SJCRH30 (cell line): Measurements from ENCODE around the gene NUP85. TPM values are rescaled to one million over a fixed set of nuclear protein-coding genes. Genes with fewer than 3 reads are reported as not detected.

Experiments used
- DNase-seq, 2 experiments: peaks; one replicate each; pipeline ENCODE4 v3.0.0-alpha.2; 2015 to 2020
- H3K27ac ChIP-seq: fragments of 250-450 bp; sonication (Bioruptor Pico); 2 replicates; pipeline ENCODE4 v1.5.1; 2020; ENCODE audit warnings: mild to moderate bottlenecking, moderate library complexity
- H3K27me3 ChIP-seq: fragments of 250-450 bp; sonication (Bioruptor Pico); 2 replicates; pipeline ENCODE4 v1.5.1; 2020; ENCODE audit warnings: mild to moderate bottlenecking, moderate library complexity
- H3K36me3 ChIP-seq: fragments of 250-450 bp; sonication (Bioruptor Pico); 2 replicates; pipeline ENCODE4 v1.5.1; 2020; ENCODE audit warnings: mild to moderate bottlenecking, moderate library complexity
- H3K4me1 ChIP-seq: fragments of 250-450 bp; sonication (Bioruptor Pico); 2 replicates; pipeline ENCODE4 v1.5.1; 2020; ENCODE audit warnings: mild to moderate bottlenecking, moderate library complexity
- H3K4me3 ChIP-seq: fragments of 250-450 bp; sonication (Bioruptor Pico); 2 replicates; pipeline ENCODE4 v1.5.1; 2020; ENCODE audit warnings: mild to moderate bottlenecking, moderate library complexity
- H3K9me3 ChIP-seq: fragments of 250-450 bp; sonication (Bioruptor Pico); replicated peaks from 2 replicates; pipeline ENCODE4 v1.5.1; 2020; ENCODE audit warnings: mild to moderate bottlenecking, moderate library complexity
- total RNA-seq: library from RNA; depleted of rRNA; stranded (reverse); fragments of >200 nt; shearing (Covaris generic); gene quantifications from 2 replicates; pipeline ENCODE4 v1.2.3, GENCODE V29; 2014

NUP85 gene
- total RNA-seq, 1 experiment from 2014 or later = 103 TPM

GRCh38 chr17:75263055-75263454, 57.6 kb downstream of the NUP85 start:
- H3K4me1 ChIP-seq = peaks cover 6% of the 10 kb centered on the region
- no peaks in the 10 kb centered on the region for H3K27me3 ChIP-seq
- no peaks in the 10 kb centered on the region for H3K9me3 ChIP-seq
- no peak overlapping the region for H3K27ac ChIP-seq
- peaks cover 21% of the 10 kb centered on the region for H3K36me3 ChIP-seq
- DNase-seq = no peak
- H3K4me3 ChIP-seq = no peak overlapping the region; the same call in 1 of the 2 replicates

DNA sequence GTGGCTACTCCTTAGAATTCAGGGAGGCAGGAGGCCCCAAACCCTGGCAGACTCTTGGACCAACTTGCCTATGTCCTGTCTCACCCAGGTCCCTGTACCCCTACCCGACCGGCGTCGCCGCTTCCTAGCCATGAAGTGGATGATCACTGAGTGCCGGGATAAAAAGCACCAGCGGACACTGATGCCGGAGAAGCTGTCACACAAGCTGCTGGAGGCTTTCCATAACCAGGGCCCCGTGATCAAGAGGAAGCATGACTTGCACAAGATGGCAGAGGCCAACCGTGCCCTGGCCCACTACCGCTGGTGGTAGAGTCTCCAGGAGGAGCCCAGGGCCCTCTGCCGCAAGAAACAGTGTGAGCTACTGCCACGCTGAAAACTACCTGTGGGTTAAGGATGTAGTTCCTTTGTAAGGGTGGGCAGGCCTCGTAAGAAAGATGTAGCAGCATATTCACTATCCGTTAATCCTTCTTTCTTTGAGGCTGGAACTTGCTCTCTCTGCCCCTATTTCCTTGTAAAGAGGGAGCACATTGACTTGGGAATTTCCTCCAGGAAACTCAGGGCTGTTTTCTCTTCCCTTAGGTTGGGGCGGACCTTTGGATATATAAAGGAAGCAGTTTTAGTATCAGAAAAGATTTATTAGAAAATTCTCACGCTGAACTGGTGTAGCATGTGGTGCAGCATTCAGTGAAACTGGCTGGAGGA, 60.3 kb downstream of the NUP85 start:
- no peak overlapping the region for H3K27ac ChIP-seq
- H3K4me1 ChIP-seq = peaks cover 5% of the 10 kb centered on the region; the same call in 1 of the 2 replicates
- H3K27me3 ChIP-seq = no peaks in the 10 kb centered on the region
- H3K36me3 ChIP-seq = peaks cover 21% of the 10 kb centered on the region
- H3K9me3 ChIP-seq = no peaks in the 10 kb centered on the region
- no peak for DNase-seq
- no peak overlapping the region for H3K4me3 ChIP-seq

GRCh38 chr17:75266316-75267152, 61.1 kb downstream of the NUP85 start:
- Histone ChIP-seq H3K9me3 (no peaks in the 10 kb centered on the region), H3K36me3 (peaks cover 21% of the 10 kb centered on the region), H3K4me3 (no peak overlapping the region), H3K27ac (no peak overlapping the region), H3K4me1 (peaks cover 5% of the 10 kb centered on the region; the same call in 1 of the 2 replicates), H3K27me3 (no peaks in the 10 kb centered on the region)
- DNase-seq = no peak

- no peak overlapping the region for H3K4me3 ChIP-seq
- peaks cover 5% of the 10 kb centered on the region; the same call in 1 of the 2 replicates for H3K4me1 ChIP-seq
- no peak overlapping the region for H3K27ac ChIP-seq
- H3K9me3 ChIP-seq = no peaks in the 10 kb centered on the region
- no peak for DNase-seq
- no peaks in the 10 kb centered on the region for H3K27me3 ChIP-seq
- H3K36me3 ChIP-seq = peaks cover 21% of the 10 kb centered on the region
Measured at GRCh38 chr17:75267153-75267410, 61.6 kb downstream of the NUP85 start.

DNA sequence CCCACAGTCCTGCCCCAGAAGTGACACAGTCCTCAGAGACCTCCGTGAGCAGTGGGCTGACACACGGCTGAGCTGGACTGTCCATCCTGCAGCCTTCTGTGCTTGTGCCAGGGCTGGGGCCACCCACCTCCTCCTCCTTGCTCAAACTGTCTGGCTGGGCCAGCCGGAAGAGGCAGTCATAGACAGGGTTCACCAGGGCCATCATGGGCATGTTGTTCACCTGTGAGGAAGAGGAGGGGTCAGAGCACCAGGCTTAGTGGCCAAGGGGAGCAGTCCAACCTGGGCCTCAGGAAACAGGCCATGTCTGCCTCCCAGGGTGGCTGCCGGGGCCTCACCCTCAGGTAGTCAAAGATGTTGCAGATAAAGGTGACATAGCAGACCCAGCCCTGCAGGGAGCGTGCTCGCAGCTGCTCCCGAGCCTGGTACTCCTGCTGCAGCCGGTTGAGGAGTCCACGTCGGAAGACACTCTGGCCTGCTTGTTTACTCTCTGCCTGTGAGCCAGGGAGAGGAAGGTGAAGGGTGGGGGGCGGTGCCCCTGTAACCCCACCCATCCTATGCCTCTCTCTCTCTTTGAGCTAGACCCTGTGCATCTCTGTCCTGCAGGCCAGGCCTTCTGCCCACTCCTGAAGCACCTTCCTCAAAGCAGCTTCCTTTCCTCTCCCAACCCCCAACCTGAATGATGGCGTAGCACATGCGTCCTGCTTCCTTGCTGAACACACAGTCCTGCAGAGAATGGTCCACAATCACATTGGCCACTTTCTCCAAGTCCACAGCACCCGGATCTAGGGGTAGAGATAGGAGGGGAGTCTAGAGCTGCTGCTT, 62.1 kb downstream of the NUP85 start:
- Histone ChIP-seq H3K4me3 (no peak overlapping the region), H3K27ac (no peak overlapping the region), H3K27me3 (no peaks in the 10 kb centered on the region), H3K36me3 (peaks cover 21% of the 10 kb centered on the region), H3K9me3 (no peaks in the 10 kb centered on the region), H3K4me1 (peaks cover 3% of the 10 kb centered on the region; the same call in 1 of the 2 replicates)
- no peak for DNase-seq

GRCh38 chr17:75269844-75270217, 64.4 kb downstream of the NUP85 start:
- H3K36me3 ChIP-seq = peaks cover 12% of the 10 kb centered on the region
- H3K27ac ChIP-seq = no peak overlapping the region
- H3K27me3 ChIP-seq = no peaks in the 10 kb centered on the region

DNA sequence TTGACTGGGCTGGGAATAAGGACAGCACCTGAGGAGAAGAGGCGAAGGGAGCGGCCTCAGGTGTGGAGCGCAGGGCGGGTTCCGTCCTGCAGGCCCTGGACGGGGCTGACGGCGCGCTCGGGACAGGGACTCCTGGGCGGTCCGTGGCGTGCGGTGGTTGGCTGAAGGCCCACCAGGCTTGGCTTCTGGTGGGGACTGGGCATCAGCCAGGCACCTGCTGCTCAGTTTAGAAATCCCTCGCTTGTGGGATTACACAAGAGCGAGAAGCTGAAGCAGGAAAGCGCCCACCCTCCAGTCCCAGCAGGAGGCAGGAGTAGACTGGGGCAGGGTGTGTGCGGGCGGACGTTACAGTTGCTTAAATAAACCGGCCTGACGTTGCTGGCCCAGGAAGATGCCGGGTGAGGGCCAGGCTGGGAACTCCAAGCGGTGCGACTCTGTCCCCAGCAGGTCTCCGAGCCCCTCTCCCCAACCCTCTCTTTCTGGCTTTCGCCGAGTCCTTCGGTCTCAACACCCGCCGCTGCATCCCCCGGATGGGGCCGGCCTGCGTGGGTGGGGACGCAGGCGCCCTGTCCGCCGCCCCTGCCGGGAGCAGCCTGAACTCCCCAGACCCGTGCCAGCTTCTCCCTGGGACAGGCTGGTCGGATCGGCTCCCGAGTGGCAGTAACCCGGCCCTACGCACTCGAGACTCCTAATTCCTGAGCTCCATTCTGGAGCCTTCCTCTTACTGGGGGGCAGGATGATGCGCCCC, 64.9 kb downstream of the NUP85 start:
- Histone ChIP-seq H3K4me1 (peaks cover 3% of the 10 kb centered on the region; the same call in 1 of the 2 replicates), H3K4me3 (peak overlapping the region; percentile 83), H3K9me3 (no peaks in the 10 kb centered on the region), H3K27me3 (no peaks in the 10 kb centered on the region), H3K36me3 (peaks cover 10% of the 10 kb centered on the region), H3K27ac (peak overlapping the region; percentile 13; the same call in 1 of the 2 replicates)
- DNase-seq = peak; percentile 86 to 88

More at GRCh38 chr17:75269844-75270217, 64.4 kb downstream of the NUP85 start:
- no peak for DNase-seq
- Histone ChIP-seq H3K4me1 (peaks cover 3% of the 10 kb centered on the region; the same call in 1 of the 2 replicates), H3K9me3 (no peaks in the 10 kb centered on the region), H3K4me3 (peak overlapping the region; percentile 83)

GRCh38 chr17:75270966-75271232, 65.4 kb downstream of the NUP85 start, which contains the start of gene MIF4GD:
Gene MIF4GD, minus strand, starts transcription at chr17:75271231. Its CDS starts 1,036 bp downstream, at chr17:75270195.
- DNase-seq = no peak
- H3K36me3 ChIP-seq = peaks cover 5% of the 10 kb centered on the region
- H3K9me3 ChIP-seq = no peaks in the 10 kb centered on the region
- H3K4me3 ChIP-seq = peak within 1 kb of the TSS; percentile 83
- H3K27me3 ChIP-seq = no peaks in the 10 kb centered on the region
- peaks cover 3% of the 10 kb centered on the region; the same call in 1 of the 2 replicates for H3K4me1 ChIP-seq
- peak within 1 kb of the TSS; percentile 13; the same call in 1 of the 2 replicates for H3K27ac ChIP-seq

DNA sequence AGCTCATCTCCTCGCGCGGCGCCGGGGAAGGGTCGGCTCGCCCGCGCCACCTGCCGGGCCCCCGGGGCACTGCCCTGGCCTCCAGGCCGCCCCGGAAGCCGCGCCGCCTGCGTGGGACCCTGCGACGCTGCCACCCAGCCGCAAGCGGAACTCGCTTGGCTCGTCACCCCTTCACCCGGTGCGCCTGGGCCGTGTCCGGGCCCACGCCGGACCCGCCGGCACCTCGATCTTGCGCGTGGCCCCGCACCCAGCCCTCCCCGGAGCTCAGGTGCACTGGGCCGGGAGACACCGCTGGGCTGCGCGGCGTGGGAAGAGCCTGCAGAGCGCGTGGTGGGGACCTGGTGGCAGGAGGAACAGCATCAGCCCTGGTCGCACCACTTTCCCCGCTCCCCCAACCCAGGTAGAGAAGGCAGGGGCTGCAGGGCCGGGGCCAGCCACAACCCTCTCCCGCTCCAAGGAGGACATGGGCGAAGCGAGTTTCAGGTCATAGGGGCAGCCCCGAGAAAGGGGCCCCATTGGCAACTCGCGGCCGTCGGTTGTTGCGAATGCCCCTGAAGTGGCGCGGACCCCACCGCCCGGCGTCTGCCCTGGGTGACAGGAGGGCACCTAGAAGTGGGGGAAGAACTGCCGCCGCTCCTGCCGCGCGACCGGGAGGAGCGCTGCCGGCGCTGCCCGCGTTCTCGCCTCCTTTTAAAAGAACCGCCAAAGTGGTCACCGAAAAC, 65.9 kb downstream of the NUP85 start:
- peaks cover 3% of the 10 kb centered on the region; the same call in 1 of the 2 replicates for H3K4me1 ChIP-seq
- no peaks in the 10 kb centered on the region for H3K27me3 ChIP-seq
- peaks cover under 1% of the 10 kb centered on the region; the same call in 1 of the 2 replicates for H3K36me3 ChIP-seq
- no peak overlapping the region; the same call in 1 of the 2 replicates for H3K27ac ChIP-seq
- peak; percentile 70 to 87 for DNase-seq
- H3K9me3 ChIP-seq = no peaks in the 10 kb centered on the region
- peak overlapping the region; percentile 83 for H3K4me3 ChIP-seq

GRCh38 chr17:75271955-75272847, 66.7 kb downstream of the NUP85 start:
- H3K27me3 ChIP-seq = no peaks in the 10 kb centered on the region
- DNase-seq = no peak
- H3K4me3 ChIP-seq = no peak overlapping the region
- no peak overlapping the region for H3K27ac ChIP-seq
- H3K9me3 ChIP-seq = no peaks in the 10 kb centered on the region
- H3K4me1 ChIP-seq = peaks cover 5% of the 10 kb centered on the region
- no peaks in the 10 kb centered on the region for H3K36me3 ChIP-seq

DNA sequence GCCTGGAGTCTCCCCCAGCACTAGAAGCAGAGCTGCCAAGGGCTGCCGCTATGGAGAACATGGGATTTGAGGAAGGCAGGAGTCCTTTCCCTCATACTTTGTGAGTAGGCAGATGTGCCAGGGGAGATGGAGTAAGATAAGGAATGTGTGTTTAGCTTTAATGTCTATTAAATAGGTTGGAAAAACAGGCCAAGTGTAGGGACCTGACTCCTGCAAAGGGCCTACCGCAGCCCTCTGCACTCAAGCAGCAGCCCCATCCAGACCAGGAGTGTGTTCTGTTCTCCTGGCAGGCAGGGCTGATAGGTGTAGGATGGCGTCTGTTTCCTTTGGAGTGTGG, 67.3 kb downstream of the NUP85 start:
- Histone ChIP-seq H3K36me3 (no peaks in the 10 kb centered on the region), H3K27me3 (no peaks in the 10 kb centered on the region), H3K9me3 (no peaks in the 10 kb centered on the region), H3K4me1 (peaks cover 9% of the 10 kb centered on the region), H3K4me3 (no peak overlapping the region), H3K27ac (no peak overlapping the region)
- no peak for DNase-seq

- H3K9me3 ChIP-seq = no peaks in the 10 kb centered on the region
- no peaks in the 10 kb centered on the region for H3K27me3 ChIP-seq
- no peak overlapping the region for H3K27ac ChIP-seq
- no peak overlapping the region for H3K4me3 ChIP-seq
- DNase-seq = no peak
- peaks cover 17% of the 10 kb centered on the region for H3K4me1 ChIP-seq
- no peaks in the 10 kb centered on the region for H3K36me3 ChIP-seq
Measured at GRCh38 chr17:75273977-75274708, 68.7 kb downstream of the NUP85 start.
